ENCODE results near the gene MICALL1. TPM values are rescaled to one million over a fixed set of nuclear protein-coding genes. Genes with fewer than 3 reads are reported as not detected.
"Not testable (repeated sequence)": the region's sequence is repeated elsewhere in the genome, so short reads cannot be mapped to it uniquely, and the experiment has no call there.

The MICALL1 gene
- total RNA-seq, 1 experiment from 2014 or later, result 47.2 TPM

DNA sequence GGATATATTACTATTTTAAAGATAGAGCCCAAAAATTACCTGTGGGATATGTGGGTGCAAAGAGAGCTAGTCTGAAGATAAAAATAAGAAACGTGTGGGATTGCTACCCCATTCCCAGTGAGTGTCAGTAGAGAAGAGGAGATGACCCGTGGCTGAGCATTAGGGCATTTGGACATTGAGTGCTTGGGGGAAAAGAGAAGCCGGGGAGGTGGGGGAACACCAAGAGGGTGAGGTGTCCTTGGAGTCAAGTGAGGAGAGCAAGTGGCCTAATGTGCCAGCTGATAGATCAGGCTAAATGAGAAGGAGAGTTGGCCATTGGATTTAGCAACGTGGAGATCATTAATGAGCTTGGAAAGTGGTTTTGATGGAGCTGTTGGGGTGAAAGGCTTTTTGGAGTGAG lies 48.6 kb downstream of the MICALL1 start:
- ChIA-PET POLR2A (interaction anchor here (0.6 to 1.5 kb wide), 2 partner anchors 14 to 18 kb away, joined by 3 read pairs; no protein-coding TSS in a partner anchor), CTCF (interaction anchor here (0.9 to 3.6 kb wide), 8 partner anchors 8 to 137 kb away, joined by 3 to 23 read pairs (median 5); partner anchors contain the start of gene MICALL1)
- DNase-seq (ENCODE audit: low spot score), result no peak
- Mint-ChIP-seq H3K4me3 (peak overlapping the region; percentile 95), H3K4me1 (peaks cover 24% of the 10 kb centered on the region), H3K9me3 (no peaks in the 10 kb centered on the region), H3K27ac (peak overlapping the region; percentile 81), H3K27me3 (ENCODE audit: low read depth) (peaks cover 16% of the 10 kb centered on the region), H3K36me3 (peaks cover 29% of the 10 kb centered on the region)
- TF ChIP-seq, protein P1, sequence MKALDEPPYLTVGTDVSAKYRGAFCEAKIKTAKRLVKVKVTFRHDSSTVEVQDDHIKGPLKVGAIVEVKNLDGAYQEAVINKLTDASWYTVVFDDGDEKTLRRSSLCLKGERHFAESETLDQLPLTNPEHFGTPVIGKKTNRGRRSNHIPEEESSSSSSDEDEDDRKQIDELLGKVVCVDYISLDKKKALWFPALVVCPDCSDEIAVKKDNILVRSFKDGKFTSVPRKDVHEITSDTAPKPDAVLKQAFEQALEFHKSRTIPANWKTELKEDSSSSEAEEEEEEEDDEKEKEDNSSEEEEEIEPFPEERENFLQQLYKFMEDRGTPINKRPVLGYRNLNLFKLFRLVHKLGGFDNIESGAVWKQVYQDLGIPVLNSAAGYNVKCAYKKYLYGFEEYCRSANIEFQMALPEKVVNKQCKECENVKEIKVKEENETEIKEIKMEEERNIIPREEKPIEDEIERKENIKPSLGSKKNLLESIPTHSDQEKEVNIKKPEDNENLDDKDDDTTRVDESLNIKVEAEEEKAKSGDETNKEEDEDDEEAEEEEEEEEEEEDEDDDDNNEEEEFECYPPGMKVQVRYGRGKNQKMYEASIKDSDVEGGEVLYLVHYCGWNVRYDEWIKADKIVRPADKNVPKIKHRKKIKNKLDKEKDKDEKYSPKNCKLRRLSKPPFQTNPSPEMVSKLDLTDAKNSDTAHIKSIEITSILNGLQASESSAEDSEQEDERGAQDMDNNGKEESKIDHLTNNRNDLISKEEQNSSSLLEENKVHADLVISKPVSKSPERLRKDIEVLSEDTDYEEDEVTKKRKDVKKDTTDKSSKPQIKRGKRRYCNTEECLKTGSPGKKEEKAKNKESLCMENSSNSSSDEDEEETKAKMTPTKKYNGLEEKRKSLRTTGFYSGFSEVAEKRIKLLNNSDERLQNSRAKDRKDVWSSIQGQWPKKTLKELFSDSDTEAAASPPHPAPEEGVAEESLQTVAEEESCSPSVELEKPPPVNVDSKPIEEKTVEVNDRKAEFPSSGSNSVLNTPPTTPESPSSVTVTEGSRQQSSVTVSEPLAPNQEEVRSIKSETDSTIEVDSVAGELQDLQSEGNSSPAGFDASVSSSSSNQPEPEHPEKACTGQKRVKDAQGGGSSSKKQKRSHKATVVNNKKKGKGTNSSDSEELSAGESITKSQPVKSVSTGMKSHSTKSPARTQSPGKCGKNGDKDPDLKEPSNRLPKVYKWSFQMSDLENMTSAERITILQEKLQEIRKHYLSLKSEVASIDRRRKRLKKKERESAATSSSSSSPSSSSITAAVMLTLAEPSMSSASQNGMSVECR (CRISPR knock-in tag; IDR thresholded peaks at IDR 0.05; ENCODE audit: borderline replicate concordance), result no peak
- no peak for ATAC-seq

DNA sequence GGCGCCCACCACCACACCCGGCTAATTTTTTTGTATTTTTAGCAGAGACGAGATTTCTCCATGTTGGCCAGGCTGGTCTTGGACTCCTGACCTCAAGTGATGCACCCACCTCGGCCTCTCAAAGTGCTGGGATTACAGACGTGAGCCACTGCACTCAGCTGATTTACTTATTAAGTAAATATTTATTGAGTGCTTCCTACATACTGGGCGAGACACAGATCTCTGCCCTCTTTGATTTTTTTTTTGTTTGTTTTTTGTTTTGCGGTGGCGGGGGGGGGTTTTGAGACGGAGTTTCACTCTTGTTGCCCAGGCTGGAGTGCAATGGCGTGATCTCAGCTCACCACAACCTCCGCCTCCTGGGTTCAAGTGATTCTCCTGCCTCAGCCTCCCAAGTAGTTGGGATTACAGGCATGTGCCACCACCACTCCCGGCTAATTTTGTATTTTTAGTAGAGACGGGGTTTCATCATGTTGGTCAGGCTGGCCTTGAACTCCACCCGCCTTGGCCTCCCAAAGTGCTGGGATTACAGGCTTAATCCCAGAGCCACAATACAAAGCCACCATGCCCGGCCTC lies 49.8 kb downstream of the MICALL1 start:
- H3K27me3 Mint-ChIP-seq (ENCODE audit: low read depth), result peaks cover 16% of the 10 kb centered on the region
- H3K4me1 Mint-ChIP-seq, result peaks cover 24% of the 10 kb centered on the region
- H3K27ac Mint-ChIP-seq; DNase-seq (ENCODE audit: low spot score); H3K4me3 Mint-ChIP-seq; H3K9me3 Mint-ChIP-seq; ATAC-seq: not testable (repeated sequence)
- POLR2A ChIA-PET, result interaction anchor here (0.6 kb wide), 1 partner anchor 146 kb away, joined by 3 read pairs; no protein-coding TSS in a partner anchor
- CTCF ChIA-PET, result interaction anchor here (0.6 kb wide), 1 partner anchor 22 kb away, joined by 3 read pairs; no protein-coding TSS in a partner anchor
- peaks cover 34% of the 10 kb centered on the region for H3K36me3 Mint-ChIP-seq

DNA sequence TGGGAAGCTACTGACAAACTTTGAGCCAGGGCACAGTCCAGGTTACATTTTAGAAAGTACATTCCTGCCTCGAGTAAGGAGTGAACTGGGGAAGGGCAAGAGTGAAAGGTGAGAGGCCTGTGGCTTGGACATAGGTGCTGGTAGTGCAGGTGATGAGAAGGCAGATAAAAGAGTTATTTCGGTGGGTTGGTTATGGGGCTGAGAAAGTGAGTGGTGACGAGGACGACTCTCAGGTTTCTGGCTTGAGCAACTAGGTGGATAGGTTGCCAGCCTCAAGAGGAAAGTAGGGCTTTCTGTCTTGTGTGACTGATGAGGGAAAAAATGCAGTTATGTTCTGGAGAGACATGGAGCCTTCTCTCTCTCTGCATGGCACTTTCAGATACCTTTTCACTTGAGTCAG lies 51.1 kb downstream of the MICALL1 start:
- no peak for ATAC-seq
- ChIA-PET CTCF (interaction anchor here (0.6 kb wide), 1 partner anchor 140 kb away, joined by 3 read pairs; no protein-coding TSS in a partner anchor), POLR2A (no interaction called here)
- peaks cover 20% of the 10 kb centered on the region for H3K4me1 Mint-ChIP-seq
- no peak overlapping the region for H3K4me3 Mint-ChIP-seq
- H3K27ac Mint-ChIP-seq, result no peak overlapping the region
- H3K27me3 Mint-ChIP-seq (ENCODE audit: low read depth), result peaks cover 11% of the 10 kb centered on the region
- TF ChIP-seq TP53 (CRISPR knock-in tag; IDR thresholded peaks at IDR 0.05) (no peak), KAT7 (CRISPR knock-in tag; IDR thresholded peaks at IDR 0.05; ENCODE audit: borderline replicate concordance) (no peak), ZNF423 (CRISPR knock-in tag; IDR thresholded peaks at IDR 0.05) (no peak), ZNF263 (CRISPR knock-in tag; IDR thresholded peaks at IDR 0.05; ENCODE audit: low read depth) (no peak), OVOL2 (CRISPR knock-in tag; IDR thresholded peaks at IDR 0.05; ENCODE audit: borderline replicate concordance) (no peak), CREM (CRISPR knock-in tag; IDR thresholded peaks at IDR 0.05) (no peak)
- TF ChIP-seq, protein P2, sequence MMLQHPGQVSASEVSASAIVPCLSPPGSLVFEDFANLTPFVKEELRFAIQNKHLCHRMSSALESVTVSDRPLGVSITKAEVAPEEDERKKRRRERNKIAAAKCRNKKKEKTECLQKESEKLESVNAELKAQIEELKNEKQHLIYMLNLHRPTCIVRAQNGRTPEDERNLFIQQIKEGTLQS (CRISPR knock-in tag; conservative IDR thresholded peaks at IDR 0.05), result no peak
- TF ChIP-seq, protein P3, sequence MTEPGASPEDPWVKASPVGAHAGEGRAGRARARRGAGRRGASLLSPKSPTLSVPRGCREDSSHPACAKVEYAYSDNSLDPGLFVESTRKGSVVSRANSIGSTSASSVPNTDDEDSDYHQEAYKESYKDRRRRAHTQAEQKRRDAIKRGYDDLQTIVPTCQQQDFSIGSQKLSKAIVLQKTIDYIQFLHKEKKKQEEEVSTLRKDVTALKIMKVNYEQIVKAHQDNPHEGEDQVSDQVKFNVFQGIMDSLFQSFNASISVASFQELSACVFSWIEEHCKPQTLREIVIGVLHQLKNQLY (CRISPR knock-in tag; IDR thresholded peaks at IDR 0.05), result no peak
- TF ChIP-seq, protein P4, sequence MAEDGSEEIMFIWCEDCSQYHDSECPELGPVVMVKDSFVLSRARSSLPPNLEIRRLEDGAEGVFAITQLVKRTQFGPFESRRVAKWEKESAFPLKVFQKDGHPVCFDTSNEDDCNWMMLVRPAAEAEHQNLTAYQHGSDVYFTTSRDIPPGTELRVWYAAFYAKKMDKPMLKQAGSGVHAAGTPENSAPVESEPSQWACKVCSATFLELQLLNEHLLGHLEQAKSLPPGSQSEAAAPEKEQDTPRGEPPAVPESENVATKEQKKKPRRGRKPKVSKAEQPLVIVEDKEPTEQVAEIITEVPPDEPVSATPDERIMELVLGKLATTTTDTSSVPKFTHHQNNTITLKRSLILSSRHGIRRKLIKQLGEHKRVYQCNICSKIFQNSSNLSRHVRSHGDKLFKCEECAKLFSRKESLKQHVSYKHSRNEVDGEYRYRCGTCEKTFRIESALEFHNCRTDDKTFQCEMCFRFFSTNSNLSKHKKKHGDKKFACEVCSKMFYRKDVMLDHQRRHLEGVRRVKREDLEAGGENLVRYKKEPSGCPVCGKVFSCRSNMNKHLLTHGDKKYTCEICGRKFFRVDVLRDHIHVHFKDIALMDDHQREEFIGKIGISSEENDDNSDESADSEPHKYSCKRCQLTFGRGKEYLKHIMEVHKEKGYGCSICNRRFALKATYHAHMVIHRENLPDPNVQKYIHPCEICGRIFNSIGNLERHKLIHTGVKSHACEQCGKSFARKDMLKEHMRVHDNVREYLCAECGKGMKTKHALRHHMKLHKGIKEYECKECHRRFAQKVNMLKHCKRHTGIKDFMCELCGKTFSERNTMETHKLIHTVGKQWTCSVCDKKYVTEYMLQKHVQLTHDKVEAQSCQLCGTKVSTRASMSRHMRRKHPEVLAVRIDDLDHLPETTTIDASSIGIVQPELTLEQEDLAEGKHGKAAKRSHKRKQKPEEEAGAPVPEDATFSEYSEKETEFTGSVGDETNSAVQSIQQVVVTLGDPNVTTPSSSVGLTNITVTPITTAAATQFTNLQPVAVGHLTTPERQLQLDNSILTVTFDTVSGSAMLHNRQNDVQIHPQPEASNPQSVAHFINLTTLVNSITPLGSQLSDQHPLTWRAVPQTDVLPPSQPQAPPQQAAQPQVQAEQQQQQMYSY (CRISPR knock-in tag; IDR thresholded peaks at IDR 0.05), result no peak
- TF ChIP-seq, protein P5, sequence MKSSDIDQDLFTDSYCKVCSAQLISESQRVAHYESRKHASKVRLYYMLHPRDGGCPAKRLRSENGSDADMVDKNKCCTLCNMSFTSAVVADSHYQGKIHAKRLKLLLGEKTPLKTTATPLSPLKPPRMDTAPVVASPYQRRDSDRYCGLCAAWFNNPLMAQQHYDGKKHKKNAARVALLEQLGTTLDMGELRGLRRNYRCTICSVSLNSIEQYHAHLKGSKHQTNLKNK (CRISPR knock-in tag; IDR thresholded peaks at IDR 0.05), result no peak
- TF ChIP-seq, protein P6, sequence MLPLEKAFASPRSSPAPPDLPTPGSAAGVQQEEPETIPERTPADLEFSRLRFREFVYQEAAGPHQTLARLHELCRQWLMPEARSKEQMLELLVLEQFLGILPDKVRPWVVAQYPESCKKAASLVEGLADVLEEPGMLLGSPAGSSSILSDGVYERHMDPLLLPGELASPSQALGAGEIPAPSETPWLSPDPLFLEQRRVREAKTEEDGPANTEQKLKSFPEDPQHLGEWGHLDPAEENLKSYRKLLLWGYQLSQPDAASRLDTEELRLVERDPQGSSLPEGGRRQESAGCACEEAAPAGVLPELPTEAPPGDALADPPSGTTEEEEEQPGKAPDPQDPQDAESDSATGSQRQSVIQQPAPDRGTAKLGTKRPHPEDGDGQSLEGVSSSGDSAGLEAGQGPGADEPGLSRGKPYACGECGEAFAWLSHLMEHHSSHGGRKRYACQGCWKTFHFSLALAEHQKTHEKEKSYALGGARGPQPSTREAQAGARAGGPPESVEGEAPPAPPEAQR (CRISPR knock-in tag; IDR thresholded peaks at IDR 0.05), result no peak
- H3K9me3 Mint-ChIP-seq, result no peaks in the 10 kb centered on the region
- DNase-seq (ENCODE audit: low spot score), result no peak
- H3K36me3 Mint-ChIP-seq, result peaks cover 48% of the 10 kb centered on the region

All from WTC11 (cell line).